KMS-11 (cell line): ENCODE data around the gene RIMS1.

Experiments used
- H2AFZ ChIP-seq: fragments of 200-600 bp; sonication (generic); 2 replicates; pipeline ENCODE4 v1.6.1; 2016; ENCODE audit warnings: antibody characterized with exemption, mixed run types, low read depth
- H3K27ac ChIP-seq: fragments of 200-600 bp; sonication (generic); 2 replicates; pipeline ENCODE4 v1.6.1; 2016; ENCODE audit warnings: mild to moderate bottlenecking, mixed run types
- H3K27me3 ChIP-seq: fragments of 200-600 bp; sonication (generic); 2 replicates; pipeline ENCODE4 v1.6.1; 2017; ENCODE audit warnings: mild to moderate bottlenecking, low read depth, mixed run types, moderate library complexity; ENCODE audit not compliant: insufficient read depth
- H3K36me3 ChIP-seq: fragments of 200-600 bp; sonication (generic); 2 replicates; pipeline ENCODE4 v1.6.1; 2017; ENCODE audit warnings: mild to moderate bottlenecking, mixed run types; ENCODE audit not compliant: insufficient read depth
- H3K4me1 ChIP-seq: fragments of 200-600 bp; sonication (generic); 2 replicates; pipeline ENCODE4 v1.6.1; 2016; ENCODE audit warnings: mild to moderate bottlenecking, low read depth, mixed run types; ENCODE audit not compliant: poor library complexity, severe bottlenecking
- H3K4me2 ChIP-seq: fragments of 200-600 bp; sonication (generic); 2 replicates; pipeline ENCODE4 v1.7.0; 2016; ENCODE audit warnings: mild to moderate bottlenecking, mixed run types
- H3K4me3 ChIP-seq: fragments of 200-600 bp; sonication (generic); IDR thresholded peaks from 2 replicates; pipeline ENCODE4 v1.6.1; 2017; ENCODE audit warnings: low read depth, low read length, mixed read lengths; ENCODE audit not compliant: insufficient read depth
- H3K79me2 ChIP-seq: fragments of 200-600 bp; sonication (generic); 2 replicates; pipeline ENCODE4 v1.6.1; 2016; ENCODE audit warnings: low read depth, mixed run types; ENCODE audit not compliant: insufficient read depth
- H3K9ac ChIP-seq: fragments of 200-600 bp; sonication (generic); 2 replicates; pipeline ENCODE4 v1.6.1; 2016; ENCODE audit warnings: mild to moderate bottlenecking, mixed run types
- H4K20me1 ChIP-seq: fragments of 200-600 bp; sonication (generic); 2 replicates; pipeline ENCODE4 v1.6.1; 2016; ENCODE audit warnings: mild to moderate bottlenecking, mixed run types; ENCODE audit not compliant: insufficient read depth
- TF ChIP-seq, protein P1 (sequence below): fragments of 200-600 bp; sonication (generic); conservative IDR thresholded peaks from 2 replicates; pipeline ENCODE4 v1.6.1; 2017; ENCODE audit warnings: low read depth, mild to moderate bottlenecking, antibody characterized with exemption, low read length, moderate library complexity, mixed read lengths

RIMS1 gene

DNA sequence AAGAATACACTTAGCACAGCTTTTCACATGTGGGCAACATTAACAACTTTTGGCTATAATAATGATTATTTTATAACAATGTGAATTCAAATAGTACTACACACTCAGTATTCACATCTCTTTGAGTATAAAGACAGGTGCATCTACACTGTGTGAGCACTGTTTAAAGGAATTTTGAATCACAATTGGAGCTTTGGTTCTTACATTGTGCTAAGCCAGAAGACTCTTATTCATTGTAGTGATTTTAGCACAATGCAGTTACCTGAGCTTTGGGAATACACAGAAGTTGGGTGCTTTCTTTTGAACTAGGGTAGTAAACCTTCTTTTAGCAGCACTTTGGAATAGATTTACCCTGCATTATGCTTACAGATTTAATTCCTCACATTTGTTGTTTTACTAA is 20.5 kb downstream of the RIMS1 start:
- Histone ChIP-seq H3K27me3 (no peaks in the 10 kb centered on the region), H3K4me2 (no peak overlapping the region), H3K9ac (no peak overlapping the region), H3K79me2 (no peaks in the 10 kb centered on the region), H2AFZ (no peak overlapping the region), H3K4me1 (no peaks in the 10 kb centered on the region), H3K36me3 (no peaks in the 10 kb centered on the region), H3K27ac (no peak overlapping the region), H3K4me3 (no peak overlapping the region), H4K20me1 (no peaks in the 10 kb centered on the region)
- TF ChIP-seq, protein P1, sequence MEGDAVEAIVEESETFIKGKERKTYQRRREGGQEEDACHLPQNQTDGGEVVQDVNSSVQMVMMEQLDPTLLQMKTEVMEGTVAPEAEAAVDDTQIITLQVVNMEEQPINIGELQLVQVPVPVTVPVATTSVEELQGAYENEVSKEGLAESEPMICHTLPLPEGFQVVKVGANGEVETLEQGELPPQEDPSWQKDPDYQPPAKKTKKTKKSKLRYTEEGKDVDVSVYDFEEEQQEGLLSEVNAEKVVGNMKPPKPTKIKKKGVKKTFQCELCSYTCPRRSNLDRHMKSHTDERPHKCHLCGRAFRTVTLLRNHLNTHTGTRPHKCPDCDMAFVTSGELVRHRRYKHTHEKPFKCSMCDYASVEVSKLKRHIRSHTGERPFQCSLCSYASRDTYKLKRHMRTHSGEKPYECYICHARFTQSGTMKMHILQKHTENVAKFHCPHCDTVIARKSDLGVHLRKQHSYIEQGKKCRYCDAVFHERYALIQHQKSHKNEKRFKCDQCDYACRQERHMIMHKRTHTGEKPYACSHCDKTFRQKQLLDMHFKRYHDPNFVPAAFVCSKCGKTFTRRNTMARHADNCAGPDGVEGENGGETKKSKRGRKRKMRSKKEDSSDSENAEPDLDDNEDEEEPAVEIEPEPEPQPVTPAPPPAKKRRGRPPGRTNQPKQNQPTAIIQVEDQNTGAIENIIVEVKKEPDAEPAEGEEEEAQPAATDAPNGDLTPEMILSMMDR: no peak

DNA sequence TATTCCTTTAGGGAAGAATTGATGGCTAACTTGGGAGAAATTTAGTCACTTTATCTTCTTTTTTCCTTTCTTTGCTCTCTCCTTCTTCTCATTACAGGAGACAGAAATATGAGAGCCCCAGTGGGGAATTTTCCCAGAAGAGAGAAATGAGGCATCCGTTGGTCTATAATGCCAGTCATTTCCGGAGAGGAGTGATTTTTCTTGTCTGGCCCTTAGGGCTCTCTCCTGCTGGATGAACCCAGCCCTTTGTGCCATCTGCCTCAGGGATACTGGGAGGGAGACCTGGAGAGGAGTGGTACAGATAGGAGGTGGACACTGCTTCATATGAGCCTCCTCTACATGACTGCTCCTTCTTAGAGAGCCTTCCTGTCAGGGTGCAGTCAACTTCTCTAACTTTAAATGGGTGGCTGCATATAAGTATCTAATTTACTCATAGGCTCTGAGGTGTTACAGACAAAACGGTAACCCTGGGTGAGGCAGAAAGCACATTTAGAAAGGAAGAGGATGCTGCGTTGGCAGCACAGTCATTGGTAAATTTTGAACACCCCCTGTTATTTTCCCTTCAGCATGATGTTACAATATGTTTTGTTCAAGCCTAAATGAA is 21.9 kb downstream of the RIMS1 start:
- Histone ChIP-seq H3K27ac (no peak overlapping the region), H3K27me3 (no peaks in the 10 kb centered on the region), H3K79me2 (no peaks in the 10 kb centered on the region), H3K36me3 (no peaks in the 10 kb centered on the region), H3K4me3 (no peak overlapping the region), H2AFZ (no peak overlapping the region), H3K4me2 (no peak overlapping the region), H4K20me1 (no peaks in the 10 kb centered on the region), H3K9ac (no peak overlapping the region), H3K4me1 (no peaks in the 10 kb centered on the region)
- TF ChIP-seq, protein P1: no peak

DNA sequence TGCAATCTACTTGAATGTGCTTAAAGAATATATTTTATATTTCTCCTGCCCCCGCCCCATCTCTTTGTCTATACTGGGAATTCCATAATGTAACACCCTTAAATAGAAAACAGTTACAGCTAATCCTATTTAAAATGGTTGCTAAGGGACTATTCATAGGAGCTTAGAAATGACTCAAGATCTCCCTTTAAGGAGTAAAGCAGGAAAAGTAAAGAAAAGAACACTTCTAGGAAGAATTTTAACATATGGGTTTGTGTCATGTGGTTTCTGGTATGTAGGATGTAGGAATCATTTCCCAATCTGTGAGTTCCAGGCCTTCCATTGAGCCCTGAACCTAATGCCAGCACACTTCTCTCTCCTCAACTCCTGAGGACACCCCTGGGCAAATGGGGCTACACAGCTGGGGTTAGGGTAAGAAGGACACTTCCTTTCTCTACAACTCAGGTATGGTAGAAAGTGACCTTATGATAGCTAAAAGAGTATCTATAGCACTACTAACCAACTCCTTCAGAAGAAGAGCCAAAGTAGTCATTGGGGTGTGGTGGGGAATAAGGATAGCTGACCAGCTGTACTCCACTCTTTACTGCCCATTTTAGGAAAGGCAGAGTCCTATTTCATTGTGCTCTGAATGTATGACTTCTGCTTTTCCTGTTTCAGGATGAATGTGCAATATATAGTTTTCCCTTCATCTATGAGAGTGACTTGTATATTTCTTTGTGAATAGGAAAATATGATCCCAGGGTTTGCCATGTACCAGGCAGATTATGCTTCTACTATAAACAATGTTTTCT is 27.3 kb downstream of the RIMS1 start:
- H2AFZ ChIP-seq: no peak overlapping the region
- no peaks in the 10 kb centered on the region for H3K36me3 ChIP-seq
- no peak overlapping the region for H3K4me3 ChIP-seq
- H3K4me2 ChIP-seq: no peak overlapping the region
- no peak overlapping the region for H3K9ac ChIP-seq
- TF ChIP-seq, protein P1: no peak
- no peaks in the 10 kb centered on the region for H3K79me2 ChIP-seq
- H3K27ac ChIP-seq: no peak overlapping the region
- H3K27me3 ChIP-seq: no peaks in the 10 kb centered on the region
- H4K20me1 ChIP-seq: no peaks in the 10 kb centered on the region
- H3K4me1 ChIP-seq: no peaks in the 10 kb centered on the region

DNA sequence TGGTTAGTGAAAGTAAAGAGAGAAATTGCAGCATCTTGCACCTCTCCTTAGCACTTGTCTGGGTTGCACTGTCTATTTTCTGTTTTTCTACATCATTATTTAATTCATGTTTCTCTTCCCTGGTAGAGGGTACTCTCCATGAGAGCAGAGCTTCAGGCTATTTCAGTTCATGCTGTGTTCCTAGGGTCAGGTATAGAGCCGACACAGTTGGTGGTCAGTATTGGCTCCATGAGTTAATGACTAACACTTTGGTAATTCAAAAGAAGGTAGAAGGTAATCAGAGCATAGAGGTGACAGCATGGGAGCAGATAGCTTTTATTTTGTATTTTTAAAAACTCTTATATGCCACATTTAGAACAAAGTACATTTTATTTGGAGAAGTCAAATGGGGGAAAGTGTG is 42.7 kb downstream of the RIMS1 start:
- TF ChIP-seq, protein P1: no peak
- Histone ChIP-seq H2AFZ (no peak overlapping the region), H3K9ac (no peak overlapping the region), H3K79me2 (no peaks in the 10 kb centered on the region), H3K4me2 (no peak overlapping the region), H3K27ac (no peak overlapping the region), H3K4me3 (no peak overlapping the region), H4K20me1 (no peaks in the 10 kb centered on the region), H3K36me3 (no peaks in the 10 kb centered on the region), H3K27me3 (no peaks in the 10 kb centered on the region), H3K4me1 (no peaks in the 10 kb centered on the region)
